H1 (cell line): ENCODE measurements around the gene MYO18A. TPM values are rescaled to one million over a fixed set of nuclear protein-coding genes. Genes with fewer than 3 reads are reported as not detected.

ENCODE experiments used
- CTCF ChIA-PET: fragments of 300-600 bp; sonication (Branson Sonifier 250); formaldehyde crosslinking; loops from one replicate; lab custom pipeline; 2021; ENCODE audit not compliant: partially characterized antibody; lab: Charles Lee
- POLR2A ChIA-PET: fragments of 300-600 bp; sonication (Branson Sonifier 250); formaldehyde crosslinking; loops from one replicate; lab custom pipeline; 2021; ENCODE audit warnings: inconsistent platforms; ENCODE audit not compliant: partially characterized antibody; lab: Charles Lee
- DNase-seq, 2 experiments: peaks; one replicate each; pipeline versions ENCODE4 v3.0.0 to v3.0.0-alpha.2; 2010 to 2022; ENCODE audit warnings: low spot score in 2 of 2, low read depth in 1 of 2, mixed read lengths in 1 of 2
- FAIRE-seq: peaks from 2 replicates; lab custom pipeline; 2011; peaks lifted over from hg19 to GRCh38; lab: Jason Lieb, UNC
- H2AFZ ChIP-seq: 2 replicates; pipeline ENCODE4 v1.8.1; 2012; ENCODE audit warnings: low read length, inconsistent platforms
- H2AK5ac ChIP-seq: 2 replicates; pipeline ENCODE4 v1.6.1; 2013; ENCODE audit warnings: low read depth, low read length
- H2BK120ac ChIP-seq: replicated peaks from 2 replicates; pipeline ENCODE3; 2013; ENCODE audit warnings: low read depth, low read length, inconsistent platforms
- H2BK12ac ChIP-seq: 2 replicates; pipeline ENCODE4 v1.6.1; 2013; ENCODE audit warnings: low read depth, low read length
- H2BK15ac ChIP-seq: 2 replicates; pipeline ENCODE4 v1.6.1; 2013; ENCODE audit warnings: low read length
- H2BK20ac ChIP-seq: 2 replicates; pipeline ENCODE4 v1.6.1; 2013; ENCODE audit warnings: low read length
- H2BK5ac ChIP-seq: 2 replicates; pipeline ENCODE4 v1.6.1; 2013; ENCODE audit warnings: low read depth, low read length
- H3K14ac ChIP-seq: 2 replicates; pipeline ENCODE4 v1.6.1; 2013; ENCODE audit warnings: inconsistent platforms; ENCODE audit not compliant: insufficient read length
- H3K18ac ChIP-seq: 2 replicates; pipeline ENCODE4 v1.6.1; 2013; ENCODE audit warnings: low read length; ENCODE audit errors: extremely low read depth
- H3K23ac ChIP-seq: 2 replicates; pipeline ENCODE4 v1.6.1; 2013; ENCODE audit warnings: inconsistent platforms; ENCODE audit not compliant: insufficient read length
- H3K23me2 ChIP-seq: 2 replicates; pipeline ENCODE4 v1.6.1; 2013; ENCODE audit warnings: low read depth, low read length
- H3K27ac ChIP-seq: 2 replicates; pipeline ENCODE4 v1.6.1; 2011; ENCODE audit warnings: low read depth, low read length, inconsistent platforms
- H3K27me3 ChIP-seq, 4 experiments: replicated peaks in 1 of 4; 1 replicate in 1 of 4; 2 replicates in 3 of 4; pipeline versions ENCODE4 v1.6.1 to v1.8.1; 2011 to 2013; ENCODE audit warnings: low read length in 3 of 4, mild to moderate bottlenecking in 3 of 4, inconsistent platforms in 2 of 4, mixed read lengths in 2 of 4, moderate library complexity in 1 of 4; ENCODE audit not compliant: control insufficient read depth in 3 of 4, insufficient read depth in 3 of 4; ENCODE audit errors: extremely low read depth in 1 of 4
- H3K36me3 ChIP-seq, 4 experiments: 2 replicates each; pipeline versions ENCODE4 v1.6.1 to v1.8.1; 2011 to 2013; ENCODE audit warnings: mild to moderate bottlenecking in 4 of 4, low read length in 3 of 4, moderate library complexity in 2 of 4, control low read depth in 1 of 4, inconsistent platforms in 1 of 4; ENCODE audit not compliant: insufficient read depth in 4 of 4, control insufficient read depth in 2 of 4
- H3K4ac ChIP-seq: replicated peaks from 2 replicates; pipeline ENCODE3; 2013; ENCODE audit warnings: low read length, low read depth, mixed read lengths, inconsistent platforms; ENCODE audit not compliant: insufficient read length
- H3K4me1 ChIP-seq, 4 experiments: replicated peaks in 1 of 4; 1 replicate in 1 of 4; 2 replicates in 3 of 4; pipeline versions ENCODE4 v1.6.1 to v1.8.1; 2011 to 2013; ENCODE audit warnings: low read length in 3 of 4, inconsistent platforms in 2 of 4, mixed read lengths in 1 of 4; ENCODE audit not compliant: insufficient read depth in 4 of 4, control insufficient read depth in 3 of 4
- H3K4me2 ChIP-seq, 2 experiments: 2 replicates each; pipeline versions ENCODE4 v1.6.1 to v1.8.1; 2011 to 2013; ENCODE audit warnings: low read depth in 2 of 2, low read length in 2 of 2, control low read depth in 1 of 2, inconsistent platforms in 1 of 2, mild to moderate bottlenecking in 1 of 2; ENCODE audit not compliant: insufficient read depth in 1 of 2
- H3K4me3 ChIP-seq, 4 experiments: fragments of 200-600, 300-600 bp in 1 of 4; sonication (generic), shearing (Covaris generic), sonication (Bioruptor Twin) in 1 of 4; 2 replicates each; pipeline versions ENCODE4 v1.5.1 to v1.8.1; 2011 to 2016; ENCODE audit warnings: low read length in 4 of 4, low read depth in 3 of 4, control low read depth in 2 of 4, inconsistent platforms in 2 of 4, mild to moderate bottlenecking in 2 of 4, mixed read lengths in 1 of 4, moderate library complexity in 1 of 4; ENCODE audit not compliant: insufficient read depth in 2 of 4; ENCODE audit errors: extremely low read depth in 1 of 4
- H3K56ac ChIP-seq: replicated peaks from 2 replicates; pipeline ENCODE3; 2013; ENCODE audit warnings: low read depth, mild to moderate bottlenecking, mixed read lengths, low read length, inconsistent platforms; ENCODE audit not compliant: insufficient read length
- H3K79me1 ChIP-seq: 2 replicates; pipeline ENCODE4 v1.6.1; 2013; ENCODE audit warnings: low read depth, low read length, control low read depth
- H3K79me2 ChIP-seq, 2 experiments: 2 replicates each; pipeline versions ENCODE4 v1.6.1 to v1.8.1; 2012 to 2013; ENCODE audit warnings: low read length in 2 of 2, mild to moderate bottlenecking in 2 of 2, inconsistent platforms in 1 of 2; ENCODE audit not compliant: insufficient read depth in 2 of 2, control insufficient read depth in 1 of 2
- H3K9ac ChIP-seq, 4 experiments: replicated peaks in 1 of 4; 1 replicate in 1 of 4; 2 replicates in 3 of 4; pipeline versions ENCODE4 v1.6.1 to v1.8.1; 2011 to 2013; ENCODE audit warnings: low read depth in 3 of 4, low read length in 3 of 4, control low read depth in 2 of 4, mild to moderate bottlenecking in 2 of 4, moderate library complexity in 2 of 4, inconsistent platforms in 1 of 4; ENCODE audit errors: extremely low read depth in 1 of 4
- H3K9me3 ChIP-seq, 2 experiments: 2 replicates each; pipeline versions ENCODE4 v1.6.1 to v1.8.1; 2012 to 2013; ENCODE audit warnings: mild to moderate bottlenecking in 2 of 2, moderate library complexity in 2 of 2, control low read depth in 1 of 2, inconsistent platforms in 1 of 2, low read depth in 1 of 2, low read length in 1 of 2, mixed read lengths in 1 of 2; ENCODE audit not compliant: insufficient read depth in 2 of 2
- H4K20me1 ChIP-seq, 2 experiments: replicated peaks in 1 of 2; 2 replicates each; pipeline versions ENCODE3 to v1.8.1; 2011 to 2013; ENCODE audit warnings: inconsistent platforms in 2 of 2, low read length in 2 of 2, mild to moderate bottlenecking in 1 of 2; ENCODE audit not compliant: insufficient read depth in 2 of 2, control insufficient read depth in 1 of 2
- H4K5ac ChIP-seq: 2 replicates; pipeline ENCODE4 v1.6.1; 2013; ENCODE audit warnings: low read length, low read depth, mixed read lengths, inconsistent platforms; ENCODE audit not compliant: insufficient read length
- H4K8ac ChIP-seq: 2 replicates; pipeline ENCODE4 v1.8.0; 2013; ENCODE audit warnings: mild to moderate bottlenecking, moderate library complexity, low read length, inconsistent platforms; ENCODE audit not compliant: insufficient read depth; ENCODE audit errors: extremely low read depth
- H4K91ac ChIP-seq: replicated peaks from 2 replicates; pipeline ENCODE3; 2013; ENCODE audit warnings: low read length, mixed read lengths, inconsistent platforms; ENCODE audit not compliant: insufficient read length
- BCL11A ChIP-seq, 2 experiments: IDR thresholded peaks; one replicate each; pipeline ENCODE4 v1.6.1; 2011; ENCODE audit warnings: low read depth in 2 of 2, low read length in 2 of 2, mild to moderate bottlenecking in 2 of 2
- CBX5 ChIP-seq: fragments of 300-800, 300-1000 bp; sonication (generic); IDR thresholded peaks from 2 replicates; pipeline ENCODE4 v1.7.1; 2016; ENCODE audit warnings: antibody characterized with exemption, low read length, low read depth
- EZH2 ChIP-seq: fragments of 200-600 bp; sonication (generic); IDR thresholded peaks from 2 replicates; pipeline ENCODE4 v1.7.1; 2012; ENCODE audit warnings: low read depth, mild to moderate bottlenecking, moderate library complexity, low read length, inconsistent platforms; ENCODE audit not compliant: severe bottlenecking
- GABPA ChIP-seq: IDR thresholded peaks from 2 replicates; pipeline ENCODE4 v1.6.1; 2011; ENCODE audit warnings: mild to moderate bottlenecking, low read length, moderate library complexity, borderline replicate concordance; ENCODE audit not compliant: insufficient read depth
- MAX ChIP-seq: IDR thresholded peaks from 2 replicates; pipeline ENCODE4 v1.6.1; 2012; ENCODE audit warnings: inconsistent platforms
- RBBP5 ChIP-seq: IDR thresholded peaks from 2 replicates; pipeline ENCODE4 v1.7.1; 2012; ENCODE audit warnings: low read depth, mild to moderate bottlenecking, inconsistent platforms, low read length, moderate library complexity, borderline replicate concordance
- SAP30 ChIP-seq: fragments of 300-600 bp; sonication (generic); IDR thresholded peaks from 2 replicates; pipeline ENCODE4 v1.7.1; 2012; ENCODE audit warnings: low read length, moderate library complexity, mild to moderate bottlenecking, inconsistent platforms; ENCODE audit not compliant: insufficient read depth, insufficient replicate concordance
- SUZ12 ChIP-seq: fragments of 200-600 bp; sonication (generic); IDR thresholded peaks from 2 replicates; pipeline ENCODE4 v1.6.1; 2012; ENCODE audit warnings: mild to moderate bottlenecking, inconsistent platforms, low read length, moderate library complexity, mixed read lengths
- TCF12 ChIP-seq: IDR thresholded peaks from 2 replicates; pipeline ENCODE4 v1.6.1; 2011; ENCODE audit warnings: low read depth, mild to moderate bottlenecking, low read length
- TEAD4 ChIP-seq: IDR thresholded peaks from 2 replicates; pipeline ENCODE4 v1.6.1; 2012; ENCODE audit warnings: low read depth, low read length, inconsistent platforms, mixed read lengths
- YY1 ChIP-seq: IDR thresholded peaks from 2 replicates; pipeline ENCODE4 v1.6.1; 2011; ENCODE audit warnings: low read depth, mild to moderate bottlenecking, low read length
- WGBS, 2 experiments: shearing (Covaris generic) in 1 of 2; methylation state at CpG; one replicate each; pipeline versions ENCODE4 v1.1.6 to v1.1.7; 2013 to 2015; ENCODE audit warnings: low lambda C conversion rate in 2 of 2, mixed read lengths in 2 of 2, inconsistent platforms in 1 of 2, low coverage in 1 of 2, missing lambda C conversion rate in 1 of 2; ENCODE audit not compliant: insufficient replicate concordance in 2 of 2, insufficient coverage in 1 of 2, insufficient read length in 1 of 2; ENCODE audit errors: extremely low coverage in 1 of 2, missing lambda C conversion rate in 1 of 2; 5-methylcytosine and 5-hydroxymethylcytosine counted together
- polyA plus RNA-seq, 7 experiments: library from polyadenylated mRNA; depleted of rRNA in 3 of 7; stranded (reverse) in 5 of 7; unstranded in 2 of 7; fragments of >200 nt in 5 of 7; fragments of 200-250 nt in 2 of 7; gene quantifications; 1 replicate in 5 of 7; 2 replicates in 1 of 7; 4 replicates in 1 of 7; pipeline versions ENCODE4 v1.2.1 to v1.2.3, GENCODE V29; 2011 to 2013; ENCODE audit warnings: missing spikeins in 2 of 7, mixed read lengths in 2 of 7
- total RNA-seq: library from RNA; stranded (reverse); fragmentation: NEBNext Ultra II Directional; extraction: Animal tissue kit (Norgen Biotek cat#: 25700); gene quantifications from 2 replicates; pipeline ENCODE4 v1.2.1, GENCODE V29; 2021

The MYO18A gene
- total and polyA plus RNA-seq, 2 of the 8 experiments (the other 6 are each of a cell fraction or from before 2014, with no cell fraction given): 7.6 to 43.8 TPM

- H3K9me3 ChIP-seq: no peaks in the 10 kb centered on the region
- ChIA-PET CTCF (interaction anchor here (0.8 to 4.8 kb wide), 13 partner anchors 10 to 81 kb away, joined by 3 to 23 read pairs (median 5); no protein-coding TSS in a partner anchor), POLR2A (interaction anchor here (1.1 to 3.6 kb wide), 14 partner anchors 10 to 75 kb away, joined by 3 to 43 read pairs (median 6); no protein-coding TSS in a partner anchor)
- WGBS, 2 experiments: 75% methylated on average over 3 of the region's 3 CpGs; no CpG with 5 or more reads in 1 of the 2 experiments
- peak overlapping the region; percentile 97 for H4K91ac ChIP-seq
- peak overlapping the region; percentile 38 for H3K14ac ChIP-seq
- peaks cover 11 to 28% (median 17%) of the 10 kb centered on the region in 4 experiments for H3K4me1 ChIP-seq
- H2BK120ac ChIP-seq: peak overlapping the region; percentile 91
- peak overlapping the region; percentile 99 for H2BK12ac ChIP-seq
- peak overlapping the region; percentile 99 for H2AK5ac ChIP-seq
- no peak overlapping the region; the same call in 1 of the 2 replicates for H4K8ac ChIP-seq
- H3K79me2 ChIP-seq: peaks cover 0 to 6% of the 10 kb centered on the region in 2 experiments; a peak in 1 of 4 replicates
- H3K36me3 ChIP-seq: peaks cover 0 to 16% (median 1%) of the 10 kb centered on the region in 4 experiments; a peak in 3 of 8 replicates
- no peak for DNase-seq
- H2BK5ac ChIP-seq: peak overlapping the region; percentile 100
- H2AFZ ChIP-seq: no peak overlapping the region
- H3K27ac ChIP-seq: peak overlapping the region; percentile 92
- no peak for TF ChIP-seq TEAD4
- no peak for TF ChIP-seq CBX5
- TF ChIP-seq TCF12: no peak
- no peak for TF ChIP-seq BCL11A (IDR thresholded peaks at IDR 0.05; ENCODE audit: low read depth in 2 of 2, low read length in 2 of 2)
- TF ChIP-seq SUZ12: no peak
- no peak for TF ChIP-seq SAP30
- no peak for TF ChIP-seq MAX
- no peak for TF ChIP-seq EZH2
- no peak for TF ChIP-seq YY1
- TF ChIP-seq GABPA: no peak
- TF ChIP-seq RBBP5: no peak
- no peaks in the 10 kb centered on the region for H4K20me1 ChIP-seq
- no peaks in the 10 kb centered on the region for H3K27me3 ChIP-seq
- peak overlapping the region; percentile 21; the same call in 1 of the 2 replicates for H2BK15ac ChIP-seq
- no peak for FAIRE-seq
- peaks cover 4% of the 10 kb centered on the region; the same call in 1 of the 2 replicates for H3K23me2 ChIP-seq
- H3K79me1 ChIP-seq: 0 out of 2 replicates have a peak, but pooled peaks cover 2% of the 10 kb centered on the region
- H3K4ac ChIP-seq: peak overlapping the region; percentile 54
- H3K9ac ChIP-seq: peak overlapping the region in 3 of 4 experiments; percentile 48 to 63 (median 61); a peak in 6 of 7 replicates
- H3K4me2 ChIP-seq: peak overlapping the region; percentile 54 to 66
- H2BK20ac ChIP-seq: peak overlapping the region; percentile 98
- H3K23ac ChIP-seq: no peak overlapping the region
- peak overlapping the region in 2 of 4 experiments; percentile 0 to 25; a peak in 2 of 8 replicates for H3K4me3 ChIP-seq
- peak overlapping the region; percentile 77 for H3K56ac ChIP-seq
- H4K5ac ChIP-seq: peak overlapping the region; percentile 90
- H3K18ac ChIP-seq: peak overlapping the region; percentile 100
Observed at GRCh38 chr17:29043539-29044145, 136.6 kb downstream of the MYO18A start.
